Suprapubic skin (tissue), 3 donors: ENCODE measurements around the gene AGR3.

Source experiments
- POLR2A ChIP-seq, 2 donors: fragments of 450-650 bp; IDR thresholded peaks; one replicate each; pipeline ENCODE4 v1.6.1; 2017; ENCODE audit warnings: antibody characterized with exemption in 2 of 2, mild to moderate bottlenecking in 2 of 2, moderate library complexity in 2 of 2
- TF ChIP-seq, protein P1 (sequence below), 2 donors: fragments of 200-600 bp in 1 of 2; fragments of 450-650 bp in 1 of 2; sonication (generic) in 1 of 2; IDR thresholded peaks; one replicate each; pipeline ENCODE4 v1.5.1; 2016 to 2019; ENCODE audit warnings: antibody characterized with exemption in 2 of 2, mild to moderate bottlenecking in 1 of 2, moderate library complexity in 1 of 2

DNA sequence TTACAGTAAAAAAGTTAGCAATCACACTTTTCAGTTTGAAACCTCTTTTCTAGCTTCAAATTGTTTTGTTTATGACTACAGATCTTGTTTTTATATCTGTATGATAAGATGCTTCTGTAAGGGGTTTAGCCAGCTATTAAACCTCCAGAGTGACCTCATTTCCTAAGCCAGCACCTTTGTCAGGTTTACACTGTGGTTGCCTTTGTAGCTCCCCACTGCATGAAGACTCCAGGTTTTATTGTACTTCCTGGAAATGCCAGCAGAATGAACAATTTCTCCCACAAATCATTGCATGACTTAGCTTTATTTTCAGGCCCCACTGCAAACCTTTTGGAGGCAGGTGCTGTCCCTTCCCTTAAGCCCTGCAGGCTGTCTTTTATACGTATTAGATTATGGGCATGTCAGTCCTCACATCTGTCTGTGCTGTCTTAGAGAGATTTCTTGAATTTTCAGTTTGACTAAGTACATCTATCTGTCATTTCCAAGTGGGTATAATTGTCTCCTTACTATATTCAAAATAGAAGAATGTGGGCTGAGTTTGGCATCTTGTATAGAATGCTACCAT lies 8.2 kb upstream of the AGR3 start:
- no peak for TF ChIP-seq POLR2A (IDR thresholded peaks at IDR 0.05)
- TF ChIP-seq, protein P1, sequence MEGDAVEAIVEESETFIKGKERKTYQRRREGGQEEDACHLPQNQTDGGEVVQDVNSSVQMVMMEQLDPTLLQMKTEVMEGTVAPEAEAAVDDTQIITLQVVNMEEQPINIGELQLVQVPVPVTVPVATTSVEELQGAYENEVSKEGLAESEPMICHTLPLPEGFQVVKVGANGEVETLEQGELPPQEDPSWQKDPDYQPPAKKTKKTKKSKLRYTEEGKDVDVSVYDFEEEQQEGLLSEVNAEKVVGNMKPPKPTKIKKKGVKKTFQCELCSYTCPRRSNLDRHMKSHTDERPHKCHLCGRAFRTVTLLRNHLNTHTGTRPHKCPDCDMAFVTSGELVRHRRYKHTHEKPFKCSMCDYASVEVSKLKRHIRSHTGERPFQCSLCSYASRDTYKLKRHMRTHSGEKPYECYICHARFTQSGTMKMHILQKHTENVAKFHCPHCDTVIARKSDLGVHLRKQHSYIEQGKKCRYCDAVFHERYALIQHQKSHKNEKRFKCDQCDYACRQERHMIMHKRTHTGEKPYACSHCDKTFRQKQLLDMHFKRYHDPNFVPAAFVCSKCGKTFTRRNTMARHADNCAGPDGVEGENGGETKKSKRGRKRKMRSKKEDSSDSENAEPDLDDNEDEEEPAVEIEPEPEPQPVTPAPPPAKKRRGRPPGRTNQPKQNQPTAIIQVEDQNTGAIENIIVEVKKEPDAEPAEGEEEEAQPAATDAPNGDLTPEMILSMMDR (IDR thresholded peaks at IDR 0.05), result no peak
